ENCODE measurements around the gene SEC23A. TPM values are rescaled to one million over a fixed set of nuclear protein-coding genes. Genes with fewer than 3 reads are reported as not detected.

The SEC23A gene
- total and polyA plus RNA-seq, 2 of the 13 experiments (the other 11 are each of a cell fraction or from before 2014, with no cell fraction given), result 403 to 887 TPM

DNA sequence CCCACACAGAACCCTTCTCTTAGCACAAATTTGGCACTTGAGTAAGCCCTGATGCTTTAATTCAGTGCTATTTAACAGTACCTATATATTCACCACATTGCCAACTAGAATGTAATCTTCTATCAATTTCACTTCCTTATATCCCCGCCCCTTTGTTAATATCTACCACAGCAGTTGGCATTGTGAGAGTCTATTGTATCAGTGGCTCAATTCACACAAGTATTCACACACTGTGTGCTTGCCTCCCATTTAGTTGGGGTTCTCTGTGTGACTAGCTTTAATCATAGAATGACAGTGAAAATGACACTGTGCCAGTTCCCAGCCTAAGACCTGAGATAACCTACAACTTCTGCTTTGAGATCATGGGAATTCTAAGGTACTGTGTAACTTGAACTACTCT lies 103.1 kb downstream of the SEC23A start:
- BruUV-seq (replicated peaks), result no TSS peak
- Histone ChIP-seq H3K79me2 (ENCODE audit: insufficient read depth, low read length) (no peaks in the 10 kb centered on the region), H2AFZ (ENCODE audit: low read length) (no peak overlapping the region), H3K4me1 (ENCODE audit: insufficient read depth, low read length) (no peaks in the 10 kb centered on the region), H3K4me2 (ENCODE audit: low read depth, low read length) (no peak overlapping the region), H3K36me3 (replicated peaks in 1 of 2; ENCODE audit: control insufficient read depth in 1 of 2, insufficient read depth in 2 of 2, low read length in 2 of 2) (no peaks in the 10 kb centered on the region), H3K9me3 (ENCODE audit: low read length) (no peaks in the 10 kb centered on the region), H3K4me3 (replicated peaks in 1 of 3; ENCODE audit: insufficient read depth in 1 of 3, low read depth in 2 of 3, low read length in 3 of 3) (no peak overlapping the region), H3K9ac (ENCODE audit: insufficient read depth, low read depth, low read length) (no peak overlapping the region), H3K27me3 (ENCODE audit: control insufficient read depth in 1 of 2, insufficient read depth in 2 of 2, low read length in 2 of 2) (no peaks in the 10 kb centered on the region), H4K20me1 (ENCODE audit: insufficient read depth, low read length) (no peaks in the 10 kb centered on the region), H3K27ac (ENCODE audit: extremely low read length, insufficient read depth, low read length) (no peak overlapping the region)
- TF ChIP-seq HNRNPL (IDR thresholded peaks at IDR 0.05; ENCODE audit: low read depth, low read length), result no peak
- TF ChIP-seq, protein P1, sequence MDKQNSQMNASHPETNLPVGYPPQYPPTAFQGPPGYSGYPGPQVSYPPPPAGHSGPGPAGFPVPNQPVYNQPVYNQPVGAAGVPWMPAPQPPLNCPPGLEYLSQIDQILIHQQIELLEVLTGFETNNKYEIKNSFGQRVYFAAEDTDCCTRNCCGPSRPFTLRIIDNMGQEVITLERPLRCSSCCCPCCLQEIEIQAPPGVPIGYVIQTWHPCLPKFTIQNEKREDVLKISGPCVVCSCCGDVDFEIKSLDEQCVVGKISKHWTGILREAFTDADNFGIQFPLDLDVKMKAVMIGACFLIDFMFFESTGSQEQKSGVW (CRISPR knock-in tag; IDR thresholded peaks at IDR 0.05; ENCODE audit: borderline replicate concordance), result peak; percentile 65; the same call in 1 of the 2 replicates
- FAIRE-seq (no peak), DNase-seq (ENCODE audit: low spot score) (no peak), ATAC-seq (no peak)
- POLR2A ChIA-PET, result no interaction called here
- WGBS (ENCODE audit: low lambda C conversion rate), result 13% methylated on average over 1 of the region's 1 CpG
- in situ Hi-C loops (cut with HindIII; ENCODE audit: extremely low pct_ligation_motif_present, low pct_unique_long_range_greater_than_20kb), result loop anchor here (25.0 kb wide), 1 partner anchor 1088 kb away; no protein-coding TSS in a partner anchor
- intact Hi-C loops (cut with micrococcal nuclease; ENCODE audit: unreplicated experiment), result no loop called here
- CTCF ChIA-PET (ENCODE audit: low intra/inter-chr PET ratio, low total read pairs), result no interaction called here

DNA sequence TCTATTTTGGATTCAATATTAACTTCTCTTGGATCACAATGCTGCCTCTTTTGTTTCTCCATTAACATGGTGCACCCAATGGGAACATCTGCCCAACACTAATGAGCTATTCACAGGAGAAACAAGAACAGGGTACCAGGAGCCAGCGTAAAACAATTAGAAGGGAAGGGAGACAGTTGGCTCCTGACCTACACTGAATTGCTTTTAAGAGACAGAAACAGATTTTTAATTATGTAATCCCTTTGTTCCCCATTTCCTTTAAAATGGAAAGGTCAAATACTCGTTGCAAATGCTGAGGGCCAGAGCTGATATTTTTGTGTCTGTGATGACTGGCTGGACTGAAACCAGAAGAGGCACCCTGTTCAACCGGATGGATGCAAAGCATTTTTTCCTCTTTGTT lies 108.3 kb downstream of the SEC23A start:
- ChIA-PET POLR2A (no interaction called here), CTCF (ENCODE audit: low intra/inter-chr PET ratio, low total read pairs) (no interaction called here)
- no peak overlapping the region for H3K4me3 ChIP-seq (replicated peaks in 1 of 3; ENCODE audit: insufficient read depth in 1 of 3, low read depth in 2 of 3, low read length in 3 of 3)
- no peak overlapping the region for H3K4me2 ChIP-seq (ENCODE audit: low read depth, low read length)
- 3% methylated on average over 3 of the region's 3 CpGs for WGBS (ENCODE audit: low lambda C conversion rate)
- H3K9ac ChIP-seq (ENCODE audit: insufficient read depth, low read depth, low read length), result no peak overlapping the region
- TF ChIP-seq, protein P2, sequence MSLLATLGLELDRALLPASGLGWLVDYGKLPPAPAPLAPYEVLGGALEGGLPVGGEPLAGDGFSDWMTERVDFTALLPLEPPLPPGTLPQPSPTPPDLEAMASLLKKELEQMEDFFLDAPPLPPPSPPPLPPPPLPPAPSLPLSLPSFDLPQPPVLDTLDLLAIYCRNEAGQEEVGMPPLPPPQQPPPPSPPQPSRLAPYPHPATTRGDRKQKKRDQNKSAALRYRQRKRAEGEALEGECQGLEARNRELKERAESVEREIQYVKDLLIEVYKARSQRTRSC (CRISPR knock-in tag; IDR thresholded peaks at IDR 0.05; ENCODE audit: low read depth), result no peak
- TF ChIP-seq, protein P3, sequence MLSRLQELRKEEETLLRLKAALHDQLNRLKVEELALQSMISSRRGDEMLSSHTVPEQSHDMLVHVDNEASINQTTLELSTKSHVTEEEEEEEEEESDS (CRISPR knock-in tag; IDR thresholded peaks at IDR 0.05; ENCODE audit: borderline replicate concordance), result no peak
- no peak for TF ChIP-seq RORA (CRISPR knock-in tag; IDR thresholded peaks at IDR 0.05)
- TF ChIP-seq GABPB1 (CRISPR knock-in tag; IDR thresholded peaks at IDR 0.05), result no peak
- no peak for TF ChIP-seq CHD4 (IDR thresholded peaks at IDR 0.05; ENCODE audit: borderline replicate concordance, low read length)
- no peak for TF ChIP-seq ZNF563 (CRISPR knock-in tag; IDR thresholded peaks at IDR 0.05)
- TF ChIP-seq BRD4 (CRISPR knock-in tag; IDR thresholded peaks at IDR 0.05), result no peak
- TF ChIP-seq, protein P4, sequence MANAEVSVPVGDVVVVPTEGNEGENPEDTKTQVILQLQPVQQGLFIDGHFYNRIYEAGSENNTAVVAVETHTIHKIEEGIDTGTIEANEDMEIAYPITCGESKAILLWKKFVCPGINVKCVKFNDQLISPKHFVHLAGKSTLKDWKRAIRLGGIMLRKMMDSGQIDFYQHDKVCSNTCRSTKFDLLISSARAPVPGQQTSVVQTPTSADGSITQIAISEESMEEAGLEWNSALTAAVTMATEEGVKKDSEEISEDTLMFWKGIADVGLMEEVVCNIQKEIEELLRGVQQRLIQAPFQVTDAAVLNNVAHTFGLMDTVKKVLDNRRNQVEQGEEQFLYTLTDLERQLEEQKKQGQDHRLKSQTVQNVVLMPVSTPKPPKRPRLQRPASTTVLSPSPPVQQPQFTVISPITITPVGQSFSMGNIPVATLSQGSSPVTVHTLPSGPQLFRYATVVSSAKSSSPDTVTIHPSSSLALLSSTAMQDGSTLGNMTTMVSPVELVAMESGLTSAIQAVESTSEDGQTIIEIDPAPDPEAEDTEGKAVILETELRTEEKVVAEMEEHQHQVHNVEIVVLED (CRISPR knock-in tag; IDR thresholded peaks at IDR 0.05; ENCODE audit: borderline replicate concordance), result no peak
- TF ChIP-seq ZNF160 (CRISPR knock-in tag; IDR thresholded peaks at IDR 0.05), result no peak
- TF ChIP-seq GABPA (IDR thresholded peaks at IDR 0.05; ENCODE audit: low read depth, low read length), result no peak
- TF ChIP-seq GABPA (CRISPR knock-in tag; IDR thresholded peaks at IDR 0.05; ENCODE audit: low read depth), result no peak
- H3K4me1 ChIP-seq (ENCODE audit: insufficient read depth, low read length), result no peaks in the 10 kb centered on the region
- BruUV-seq (replicated peaks), result no TSS peak
- H4K20me1 ChIP-seq (ENCODE audit: insufficient read depth, low read length), result no peaks in the 10 kb centered on the region
- H3K36me3 ChIP-seq (replicated peaks in 1 of 2; ENCODE audit: control insufficient read depth in 1 of 2, insufficient read depth in 2 of 2, low read length in 2 of 2), result no peaks in the 10 kb centered on the region
- H3K79me2 ChIP-seq (ENCODE audit: insufficient read depth, low read length), result no peaks in the 10 kb centered on the region
- no peaks in the 10 kb centered on the region for H3K9me3 ChIP-seq (ENCODE audit: low read length)
- in situ Hi-C loops (cut with HindIII; ENCODE audit: extremely low pct_ligation_motif_present, low pct_unique_long_range_greater_than_20kb), result no loop called here
- H3K27me3 ChIP-seq (ENCODE audit: control insufficient read depth in 1 of 2, insufficient read depth in 2 of 2, low read length in 2 of 2), result no peaks in the 10 kb centered on the region
- ATAC-seq (no peak), DNase-seq (ENCODE audit: low spot score) (no peak), FAIRE-seq (no peak)
- H3K27ac ChIP-seq (ENCODE audit: extremely low read length, insufficient read depth, low read length), result no peak overlapping the region
- intact Hi-C loops (cut with micrococcal nuclease; ENCODE audit: unreplicated experiment), result no loop called here
- H2AFZ ChIP-seq (ENCODE audit: low read length), result no peak overlapping the region
